ENCODE results near the gene EXOC6B.

Gene EXOC6B

DNA sequence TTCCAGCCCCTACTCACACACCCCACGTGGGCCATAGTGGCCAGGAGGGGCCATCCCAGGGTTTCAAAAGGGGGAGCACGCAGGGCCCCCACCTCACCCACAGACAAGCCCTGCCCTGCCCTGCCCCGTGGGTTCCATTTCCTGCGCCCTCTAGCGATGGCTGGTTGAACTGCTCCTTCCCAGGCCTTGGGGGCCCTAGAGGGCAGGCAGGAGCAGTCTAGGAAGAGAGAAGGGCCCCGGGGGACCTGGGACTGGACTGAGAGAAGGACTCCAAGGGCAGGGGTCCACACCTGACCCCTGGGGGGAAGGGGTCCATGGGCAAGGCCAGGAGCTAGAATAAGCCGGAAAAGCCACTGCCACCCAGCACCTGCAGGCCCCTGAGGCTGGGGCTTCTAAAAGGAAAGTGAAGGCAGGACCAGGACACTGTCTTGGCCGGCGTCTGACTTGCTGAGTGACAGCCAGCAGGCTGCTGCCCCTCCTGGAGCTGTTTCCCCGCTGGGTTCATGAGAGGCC lies 688.3 kb downstream of the EXOC6B start:
- Histone ChIP-seq H3K36me3 (ENCODE audit: insufficient read depth, low read length) (no peaks in the 10 kb centered on the region), H3K4me2 (ENCODE audit: low read depth, low read length, poor library complexity, severe bottlenecking) (peak overlapping the region; percentile 49), H3F3A (ENCODE audit: low read depth) (no peaks in the 10 kb centered on the region), H3K79me2 (ENCODE audit: insufficient read depth, low read length) (no peaks in the 10 kb centered on the region), H3K9me2 (replicated peaks; ENCODE audit: low read depth, low read length) (no peaks in the 10 kb centered on the region), H4K20me1 (ENCODE audit: insufficient read depth, low read length, poor library complexity, severe bottlenecking) (no peaks in the 10 kb centered on the region), H3K4me3 (ENCODE audit: low read length, poor library complexity, severe bottlenecking) (peak overlapping the region; percentile 51), H3K4me1 (ENCODE audit: insufficient read depth, low read length, poor library complexity, severe bottlenecking) (no peaks in the 10 kb centered on the region), H3K9me3 (ENCODE audit: insufficient read depth, low read depth, low read length) (no peaks in the 10 kb centered on the region), H2AFZ (ENCODE audit: low read length) (peak overlapping the region; percentile 48; the same call in 1 of the 2 replicates), H3K27me3 (ENCODE audit: insufficient read depth, low read length, poor library complexity, severe bottlenecking) (no peaks in the 10 kb centered on the region), H3K9ac (ENCODE audit: low read depth, low read length, poor library complexity, severe bottlenecking) (peak overlapping the region; percentile 56)
- no peak for TF ChIP-seq EZH2phosphoT487 (IDR thresholded peaks at IDR 0.05; ENCODE audit: borderline replicate concordance)
- TF ChIP-seq, protein P1, sequence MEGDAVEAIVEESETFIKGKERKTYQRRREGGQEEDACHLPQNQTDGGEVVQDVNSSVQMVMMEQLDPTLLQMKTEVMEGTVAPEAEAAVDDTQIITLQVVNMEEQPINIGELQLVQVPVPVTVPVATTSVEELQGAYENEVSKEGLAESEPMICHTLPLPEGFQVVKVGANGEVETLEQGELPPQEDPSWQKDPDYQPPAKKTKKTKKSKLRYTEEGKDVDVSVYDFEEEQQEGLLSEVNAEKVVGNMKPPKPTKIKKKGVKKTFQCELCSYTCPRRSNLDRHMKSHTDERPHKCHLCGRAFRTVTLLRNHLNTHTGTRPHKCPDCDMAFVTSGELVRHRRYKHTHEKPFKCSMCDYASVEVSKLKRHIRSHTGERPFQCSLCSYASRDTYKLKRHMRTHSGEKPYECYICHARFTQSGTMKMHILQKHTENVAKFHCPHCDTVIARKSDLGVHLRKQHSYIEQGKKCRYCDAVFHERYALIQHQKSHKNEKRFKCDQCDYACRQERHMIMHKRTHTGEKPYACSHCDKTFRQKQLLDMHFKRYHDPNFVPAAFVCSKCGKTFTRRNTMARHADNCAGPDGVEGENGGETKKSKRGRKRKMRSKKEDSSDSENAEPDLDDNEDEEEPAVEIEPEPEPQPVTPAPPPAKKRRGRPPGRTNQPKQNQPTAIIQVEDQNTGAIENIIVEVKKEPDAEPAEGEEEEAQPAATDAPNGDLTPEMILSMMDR (conservative IDR thresholded peaks at IDR 0.05; ENCODE audit: low read length) = peak; percentile 84

DNA sequence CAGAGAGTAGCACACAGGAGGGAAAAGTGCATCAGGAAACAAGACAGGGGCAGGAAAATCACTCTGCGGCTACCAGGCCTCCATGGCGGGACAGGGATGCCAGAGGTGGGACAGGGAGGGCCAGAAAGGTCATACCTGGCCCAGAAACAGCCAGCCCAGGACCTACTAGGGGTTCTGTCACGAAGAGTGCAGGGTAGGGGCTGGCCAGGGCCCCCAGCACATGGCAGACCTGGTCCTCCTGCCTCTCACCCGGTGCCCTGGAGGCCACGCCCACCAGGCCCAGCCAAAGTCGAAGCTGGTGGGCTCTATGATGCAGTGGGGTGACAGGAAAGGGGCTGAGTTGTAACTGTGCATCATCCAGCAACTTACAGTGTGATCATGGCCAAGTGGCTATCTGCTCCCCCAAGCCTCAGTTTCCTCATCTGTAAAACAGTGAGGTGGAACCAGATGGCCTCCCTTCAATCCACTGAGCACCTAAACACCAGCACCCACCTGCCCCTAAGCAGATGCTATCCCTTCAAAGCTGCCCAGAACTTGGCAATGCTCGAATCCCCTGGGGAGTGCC lies 688.8 kb downstream of the EXOC6B start:
- Histone ChIP-seq H3K27me3 (ENCODE audit: insufficient read depth, low read length, poor library complexity, severe bottlenecking) (no peaks in the 10 kb centered on the region), H3K4me3 (ENCODE audit: low read length, poor library complexity, severe bottlenecking) (peak overlapping the region; percentile 51), H3K9me3 (ENCODE audit: insufficient read depth, low read depth, low read length) (no peaks in the 10 kb centered on the region), H3K9me2 (replicated peaks; ENCODE audit: low read depth, low read length) (no peaks in the 10 kb centered on the region), H3K9ac (ENCODE audit: low read depth, low read length, poor library complexity, severe bottlenecking) (peak overlapping the region; percentile 56), H4K20me1 (ENCODE audit: insufficient read depth, low read length, poor library complexity, severe bottlenecking) (no peaks in the 10 kb centered on the region), H3F3A (ENCODE audit: low read depth) (no peaks in the 10 kb centered on the region), H3K4me1 (ENCODE audit: insufficient read depth, low read length, poor library complexity, severe bottlenecking) (no peaks in the 10 kb centered on the region), H3K79me2 (ENCODE audit: insufficient read depth, low read length) (no peaks in the 10 kb centered on the region), H3K4me2 (ENCODE audit: low read depth, low read length, poor library complexity, severe bottlenecking) (peak overlapping the region; percentile 49), H3K36me3 (ENCODE audit: insufficient read depth, low read length) (no peaks in the 10 kb centered on the region), H2AFZ (ENCODE audit: low read length) (peak overlapping the region; percentile 48; the same call in 1 of the 2 replicates)
- TF ChIP-seq, protein P1 (conservative IDR thresholded peaks at IDR 0.05; ENCODE audit: low read length) = no peak
- no peak for TF ChIP-seq EZH2phosphoT487 (IDR thresholded peaks at IDR 0.05; ENCODE audit: borderline replicate concordance)

DNA sequence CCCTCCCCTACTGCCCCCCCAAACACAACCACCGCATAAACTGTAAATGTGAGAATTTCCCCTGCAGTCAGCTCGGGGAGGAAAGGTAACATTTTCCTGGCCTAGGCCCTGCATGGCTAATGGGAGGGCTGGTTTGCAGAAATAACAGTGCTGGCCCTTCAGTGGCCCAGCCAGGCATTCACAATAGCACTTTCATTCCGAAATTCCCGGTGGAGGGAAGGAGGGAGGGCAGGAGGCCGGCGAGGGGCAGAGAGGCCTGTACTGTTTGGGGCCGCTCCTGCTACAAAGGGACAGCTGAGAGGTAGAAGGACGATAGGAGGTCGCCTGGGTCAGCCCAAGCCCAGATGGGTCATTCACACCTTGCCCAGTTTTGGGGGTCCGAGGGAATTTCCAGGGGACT lies 689.5 kb downstream of the EXOC6B start:
- Histone ChIP-seq H3K9ac (ENCODE audit: low read depth, low read length, poor library complexity, severe bottlenecking) (no peak overlapping the region), H3K9me2 (replicated peaks; ENCODE audit: low read depth, low read length) (no peaks in the 10 kb centered on the region), H2AFZ (ENCODE audit: low read length) (no peak overlapping the region), H3K4me1 (ENCODE audit: insufficient read depth, low read length, poor library complexity, severe bottlenecking) (no peaks in the 10 kb centered on the region), H3K4me2 (ENCODE audit: low read depth, low read length, poor library complexity, severe bottlenecking) (no peak overlapping the region), H3K4me3 (ENCODE audit: low read length, poor library complexity, severe bottlenecking) (no peak overlapping the region), H3F3A (ENCODE audit: low read depth) (no peaks in the 10 kb centered on the region), H4K20me1 (ENCODE audit: insufficient read depth, low read length, poor library complexity, severe bottlenecking) (no peaks in the 10 kb centered on the region), H3K36me3 (ENCODE audit: insufficient read depth, low read length) (no peaks in the 10 kb centered on the region), H3K79me2 (ENCODE audit: insufficient read depth, low read length) (no peaks in the 10 kb centered on the region), H3K27me3 (ENCODE audit: insufficient read depth, low read length, poor library complexity, severe bottlenecking) (no peaks in the 10 kb centered on the region), H3K9me3 (ENCODE audit: insufficient read depth, low read depth, low read length) (no peaks in the 10 kb centered on the region)
- no peak for TF ChIP-seq EZH2phosphoT487 (IDR thresholded peaks at IDR 0.05; ENCODE audit: borderline replicate concordance)
- TF ChIP-seq, protein P1 (conservative IDR thresholded peaks at IDR 0.05; ENCODE audit: low read length) = no peak
